Psoas muscle (tissue), 8 donors: ENCODE measurements around the gene GPS1. TPM values are rescaled to one million over a fixed set of nuclear protein-coding genes. Genes with fewer than 3 reads are reported as not detected.

Source experiments
- ATAC-seq, 4 donors: fragments of 200-7000 bp; cut with Tn5 transposase; one replicate each; pipeline ENCODE4 v1.9.1; 2020; ENCODE audit warnings: moderate library complexity in 3 of 4, mild to moderate bottlenecking in 2 of 4
- DNase-seq, 2 donors: peaks; one replicate each; pipeline ENCODE4 v3.0.0-alpha.2; 2020
- H3K27ac ChIP-seq: fragments of 200-600 bp; one replicate; pipeline ENCODE4 v1.8.0; 2022
- H3K27me3 ChIP-seq, 3 donors: fragments of 200-600 bp in 1 of 3; one replicate each; pipeline versions ENCODE4 v1.6.1 to v1.8.0; 2013 to 2022; ENCODE audit warnings: low read length in 2 of 3, mild to moderate bottlenecking in 2 of 3, moderate library complexity in 1 of 3; ENCODE audit not compliant: insufficient read depth in 3 of 3
- H3K36me3 ChIP-seq, 2 donors: fragments of 200-600 bp in 1 of 2; one replicate each; pipeline versions ENCODE4 v1.6.1 to v1.8.0; 2013 to 2022; ENCODE audit warnings: low read depth in 1 of 2, mild to moderate bottlenecking in 1 of 2, moderate library complexity in 1 of 2; ENCODE audit not compliant: insufficient read depth in 1 of 2
- H3K4me1 ChIP-seq: fragments of 200-600 bp; one replicate; pipeline ENCODE4 v1.8.0; 2022
- H3K4me3 ChIP-seq: fragments of 200-600 bp; one replicate; pipeline ENCODE4 v1.8.0; 2022; ENCODE audit warnings: mild to moderate bottlenecking
- H3K9me3 ChIP-seq: fragments of 200-600 bp; one replicate; pipeline ENCODE4 v1.8.0; 2022
- WGBS, 3 donors: extraction: QIAGEN DNeasy Blood & Tissue Kit; methylation state at CpG; one replicate each; pipeline versions ENCODE4 v1.1.6 to v1.1.7; 2013; 5-methylcytosine and 5-hydroxymethylcytosine counted together
- intact Hi-C, 2 donors: fragments of 100-400 bp; cut with DNase I; formaldehyde crosslinking; loops; one replicate each; pipeline versions ENCODE4 v1.11.0 to v1.14.2; 2022
- polyA plus RNA-seq, 3 donors: library from polyadenylated mRNA; stranded (reverse); fragments of 200-250 nt; gene quantifications; one replicate each; pipeline ENCODE4 v1.2.3, GENCODE V29; 2013
- total RNA-seq, 4 donors: library from RNA; stranded (reverse); fragmentation: NEBNext Ultra II Directional in 2 of 4; extraction: Animal tissue kit (Norgen Biotek cat#: 25700) in 2 of 4; gene quantifications; one replicate each; pipeline versions ENCODE4 v1.2.1 to v1.2.4, GENCODE V29; 2021 to 2023
- TF ChIP-seq, protein P1 (sequence below): fragments of 200-600 bp; IDR thresholded peaks from one replicate; pipeline ENCODE4 v1.8.0; 2022; ENCODE audit warnings: antibody characterized with exemption
- donor health status: healthy with polysubstance abuse.
- donor health status: DM: no; HTN: no; CAD: no; lungs with moderate emphysema.
- donor health status: Bipolar disorder and iron deficiency.
- donor health status: healthy.
- donor health status: DM: yes; HTN: yes; CAD: no.
- donor health status: DM: no; HTN: no; CAD: no.
- donor health status: DM: no; HTN: no; CAD: no.
- donor health status: DM: yes; HTN: yes; CAD: no.

GPS1 gene
- total and polyA plus RNA-seq, 7 donors = 87.1 to 114 (median 104) TPM

DNA sequence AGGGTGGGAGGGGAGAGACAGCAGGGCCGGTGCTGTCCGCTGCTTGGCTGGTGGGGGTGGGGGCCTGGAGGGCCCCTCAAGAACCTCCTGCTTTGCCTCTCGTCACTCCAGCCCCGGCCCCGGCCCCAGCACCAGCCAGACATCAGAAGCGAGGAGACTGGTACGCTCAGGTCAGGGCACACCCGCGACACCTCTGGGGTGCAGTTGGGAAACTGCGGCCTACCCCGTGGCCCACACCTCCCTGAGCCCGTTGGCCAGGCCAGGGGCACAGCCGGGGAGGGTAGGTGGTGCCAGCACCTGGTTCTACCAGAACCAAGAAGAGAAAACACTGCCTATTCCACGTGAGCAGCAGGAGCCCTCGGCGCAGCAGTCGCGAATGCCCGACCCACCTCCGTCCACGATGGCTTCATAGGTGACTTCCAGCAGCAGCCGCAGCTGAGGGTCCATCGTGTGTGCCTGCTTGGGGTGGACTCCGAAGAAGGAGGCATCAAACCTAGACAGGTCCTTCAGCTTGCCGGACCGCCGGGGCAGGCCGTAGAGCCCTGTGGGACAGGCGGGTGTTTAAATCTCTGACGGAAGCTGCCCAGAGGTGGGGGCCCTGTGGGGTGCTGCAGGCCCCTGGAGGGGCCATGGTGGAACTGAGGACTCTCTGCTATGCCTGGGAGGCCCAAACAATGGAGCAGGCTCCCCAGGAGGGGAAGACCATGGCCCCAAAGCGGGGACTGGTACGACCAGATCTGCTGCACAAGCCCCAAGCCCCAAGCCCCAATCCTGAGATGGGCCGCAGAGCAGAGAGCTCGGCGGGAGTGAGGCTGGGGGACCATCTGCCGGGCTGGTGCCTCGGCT, 43.5 kb downstream of the GPS1 start:
- H3K4me1 ChIP-seq = peaks cover 13% of the 10 kb centered on the region
- intact Hi-C loops = no loop called here
- peak overlapping the region; percentile 1 for H3K4me3 ChIP-seq
- DNase-seq (peak; percentile 12 to 52), ATAC-seq (no peak)
- TF ChIP-seq, protein P1, sequence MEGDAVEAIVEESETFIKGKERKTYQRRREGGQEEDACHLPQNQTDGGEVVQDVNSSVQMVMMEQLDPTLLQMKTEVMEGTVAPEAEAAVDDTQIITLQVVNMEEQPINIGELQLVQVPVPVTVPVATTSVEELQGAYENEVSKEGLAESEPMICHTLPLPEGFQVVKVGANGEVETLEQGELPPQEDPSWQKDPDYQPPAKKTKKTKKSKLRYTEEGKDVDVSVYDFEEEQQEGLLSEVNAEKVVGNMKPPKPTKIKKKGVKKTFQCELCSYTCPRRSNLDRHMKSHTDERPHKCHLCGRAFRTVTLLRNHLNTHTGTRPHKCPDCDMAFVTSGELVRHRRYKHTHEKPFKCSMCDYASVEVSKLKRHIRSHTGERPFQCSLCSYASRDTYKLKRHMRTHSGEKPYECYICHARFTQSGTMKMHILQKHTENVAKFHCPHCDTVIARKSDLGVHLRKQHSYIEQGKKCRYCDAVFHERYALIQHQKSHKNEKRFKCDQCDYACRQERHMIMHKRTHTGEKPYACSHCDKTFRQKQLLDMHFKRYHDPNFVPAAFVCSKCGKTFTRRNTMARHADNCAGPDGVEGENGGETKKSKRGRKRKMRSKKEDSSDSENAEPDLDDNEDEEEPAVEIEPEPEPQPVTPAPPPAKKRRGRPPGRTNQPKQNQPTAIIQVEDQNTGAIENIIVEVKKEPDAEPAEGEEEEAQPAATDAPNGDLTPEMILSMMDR = no peak
- peaks cover 1 to 64% of the 10 kb centered on the region in 2 donors for H3K36me3 ChIP-seq
- H3K27me3 ChIP-seq = no peaks in the 10 kb centered on the region
- no peaks in the 10 kb centered on the region for H3K9me3 ChIP-seq
- H3K27ac ChIP-seq = no peak overlapping the region
- WGBS, 3 donors = 90 to 93% (median 91%) methylated on average over 35 to 37 of the region's 37 CpGs

DNA sequence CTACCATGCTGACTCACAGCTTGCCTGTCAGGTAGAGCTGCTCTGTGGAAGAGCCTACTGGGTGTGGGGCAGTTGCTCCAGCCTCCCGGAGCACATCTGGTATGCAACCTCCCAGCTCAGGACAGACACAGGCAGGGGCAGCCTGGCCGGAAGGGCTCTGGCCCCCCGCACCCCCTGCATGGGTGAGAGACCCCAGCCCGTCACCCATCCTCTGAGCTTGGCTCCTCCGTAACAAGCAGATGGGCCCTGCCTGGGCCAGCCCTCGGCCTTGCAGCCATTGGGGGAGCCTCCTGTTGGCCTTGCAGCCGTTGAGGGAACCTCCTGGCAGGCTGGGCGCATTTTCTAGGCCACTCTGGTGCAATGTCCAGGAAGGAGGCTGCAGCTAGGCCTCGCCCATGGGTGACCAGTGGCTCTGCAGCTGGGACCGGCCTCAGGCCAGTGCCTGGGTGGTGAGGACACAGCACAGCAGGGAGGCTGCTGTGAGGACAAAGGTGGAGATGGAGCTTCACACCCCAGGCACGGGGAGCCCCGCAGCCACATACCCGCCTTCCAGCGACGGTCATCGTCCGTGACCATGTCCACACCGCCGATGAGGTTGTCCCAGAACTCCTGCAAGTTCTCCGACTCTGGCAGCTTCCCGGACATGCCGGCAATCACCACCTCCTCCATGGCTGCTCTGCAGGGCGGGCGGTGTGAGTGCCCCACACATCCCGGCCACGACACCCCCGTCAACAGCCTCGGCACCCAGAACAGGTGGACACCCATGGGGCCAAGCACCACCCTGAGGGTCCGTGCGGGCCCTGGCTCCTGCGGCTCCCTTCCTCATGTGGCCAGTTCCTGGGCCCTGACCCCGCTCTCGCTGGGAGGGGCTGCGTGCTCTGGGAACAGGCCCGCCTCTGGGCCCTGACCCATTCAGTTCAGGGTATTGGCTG, 44.3 kb downstream of the GPS1 start:
- Histone ChIP-seq H3K4me1 (peaks cover 16% of the 10 kb centered on the region), H3K9me3 (no peaks in the 10 kb centered on the region), H3K36me3 (peaks cover 0 to 55% of the 10 kb centered on the region in 2 donors), H3K27me3 (no peaks in the 10 kb centered on the region), H3K27ac (no peak overlapping the region), H3K4me3 (peak overlapping the region; percentile 87)
- peak; percentile 18 to 55 for DNase-seq
- TF ChIP-seq, protein P1 = no peak
- no peak for ATAC-seq
- intact Hi-C loops = loop anchor here in 1 of 2 donors (2.0 kb wide), 1 partner anchor 29 kb away; no protein-coding TSS in a partner anchor
- WGBS, 3 donors = 92% methylated on average over 30 to 35 of the region's 35 CpGs

DNA sequence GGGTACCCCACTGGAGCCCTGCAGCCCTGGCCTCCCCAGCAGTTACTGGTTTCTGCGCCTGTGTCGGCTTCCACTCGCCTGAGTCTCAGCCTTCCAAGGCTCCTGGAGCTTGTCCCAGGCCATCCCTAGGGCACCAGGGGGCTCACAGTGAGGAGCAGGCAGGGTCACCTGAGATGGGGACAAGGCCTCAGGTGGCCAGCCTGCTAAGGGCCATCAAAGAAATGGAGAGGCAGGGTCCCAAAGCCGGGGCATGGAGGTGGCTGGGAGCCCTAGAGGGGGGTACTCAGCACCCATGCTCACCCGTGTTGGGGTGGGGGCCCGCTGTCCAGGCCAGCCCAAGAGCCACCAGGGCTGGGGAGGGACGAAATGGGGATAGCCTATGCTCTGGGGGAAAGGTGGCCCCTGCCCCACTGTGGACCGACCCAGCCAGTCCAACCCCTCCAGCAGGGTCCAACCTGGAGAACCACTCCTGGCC, 45.0 kb downstream of the GPS1 start:
- H3K9me3 ChIP-seq = no peaks in the 10 kb centered on the region
- TF ChIP-seq, protein P1 = no peak
- H3K36me3 ChIP-seq = peaks cover 0 to 48% of the 10 kb centered on the region in 2 donors
- intact Hi-C loops = loop anchor here in 1 of 2 donors (2.0 kb wide), 1 partner anchor 30 kb away; no protein-coding TSS in a partner anchor
- no peak overlapping the region for H3K27ac ChIP-seq
- ATAC-seq = no peak
- 64 to 70% (median 68%) methylated on average over 8 of the region's 8 CpGs for WGBS, 3 donors
- H3K4me1 ChIP-seq = peaks cover 23% of the 10 kb centered on the region
- H3K27me3 ChIP-seq = no peaks in the 10 kb centered on the region
- peak in 1 of 2 donors; percentile 50 for DNase-seq
- H3K4me3 ChIP-seq = peak overlapping the region; percentile 87

DNA sequence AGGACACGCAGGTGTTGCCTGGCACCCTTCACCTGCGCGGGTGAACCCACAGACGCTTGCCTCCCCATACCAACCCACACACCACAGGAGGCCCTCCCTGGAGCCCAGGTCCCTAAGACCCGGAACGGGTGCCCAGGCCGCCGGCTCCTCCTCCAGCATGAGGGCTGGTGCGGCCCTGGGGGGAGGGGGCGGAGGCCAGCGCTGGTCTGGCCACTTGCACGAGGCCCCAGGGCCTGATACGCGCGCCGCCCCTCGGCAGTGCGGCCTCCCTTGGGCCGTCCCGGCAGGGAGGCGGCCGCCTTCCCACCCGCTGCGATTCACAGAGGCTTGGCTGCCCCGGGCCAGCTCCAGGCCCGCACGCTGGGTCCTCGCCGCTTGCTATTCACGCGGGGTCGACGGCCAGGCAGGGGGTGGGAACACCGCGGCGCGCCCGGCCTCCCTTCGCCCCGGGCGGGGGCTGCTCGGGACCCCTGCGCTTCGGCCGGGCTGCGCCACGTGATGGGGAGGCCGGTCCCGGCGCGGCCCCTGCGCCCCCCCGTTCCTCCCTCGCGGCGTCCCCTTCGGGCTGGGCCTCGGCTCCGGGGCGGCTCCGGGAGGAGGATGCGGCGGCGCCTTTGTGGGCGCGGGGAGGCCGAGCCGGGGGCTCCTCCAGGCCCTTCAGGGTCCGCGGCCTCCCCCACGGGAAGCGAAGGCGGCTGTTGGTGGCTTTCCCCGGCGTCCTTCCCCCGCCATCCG, 45.7 kb downstream of the GPS1 start:
- ATAC-seq (no peak), DNase-seq (peak; percentile 47 to 71)
- H3K4me1 ChIP-seq = peaks cover 28% of the 10 kb centered on the region
- H3K9me3 ChIP-seq = no peaks in the 10 kb centered on the region
- H3K27ac ChIP-seq = peak overlapping the region; percentile 97
- peak overlapping the region; percentile 87 for H3K4me3 ChIP-seq
- 5 to 9% (median 6%) methylated on average over 41 to 74 of the region's 77 CpGs for WGBS, 3 donors
- TF ChIP-seq, protein P1 = no peak
- intact Hi-C loops = loop anchor here in 1 of 2 donors (2.0 kb wide), 1 partner anchor 31 kb away; no protein-coding TSS in a partner anchor
- no peaks in the 10 kb centered on the region for H3K27me3 ChIP-seq
- peaks cover 0 to 42% of the 10 kb centered on the region in 2 donors for H3K36me3 ChIP-seq
